GM21526 (cell line): Measurements from ENCODE around the gene ZNF773.

Experiments
- ATAC-seq: cut with Tn5 transposase; IDR thresholded peaks from one replicate; pipeline ENCODE4 v1.9.1; 2021; ENCODE audit warnings: moderate library complexity; ENCODE audit not compliant: unreplicated experiment, low FRiP score

ZNF773 gene

GRCh38 chr19:57557659-57558058 is 57.9 kb downstream of the ZNF773 start:
- no peak for ATAC-seq
